AG04450 (cell line): ENCODE data around the gene ARMC7. TPM values are rescaled to one million over a fixed set of nuclear protein-coding genes. Genes with fewer than 3 reads are reported as not detected.

ENCODE experiments used
- CTCF ChIA-PET: fragments of 300-600, 350-600 bp; formaldehyde crosslinking; extraction: SDS; loops from one replicate; lab custom pipeline; 2022; ENCODE audit warnings: antibody characterized with exemption, inconsistent platforms; lab: Charles Lee
- POLR2A ChIA-PET: fragments of 350-600 bp; formaldehyde crosslinking; extraction: SDS; loops from one replicate; lab custom pipeline; 2021; ENCODE audit warnings: antibody characterized with exemption, inconsistent platforms; lab: Yijun Ruan, JAX
- DNase-seq: peaks from one replicate; pipeline ENCODE4 v3.0.0-alpha.2; 2011; ENCODE audit warnings: low read depth, low spot score
- H3K27ac ChIP-seq: one replicate; pipeline ENCODE4 v1.5.1; 2012; ENCODE audit warnings: low read depth, low read length, control low read depth
- H3K27me3 ChIP-seq: one replicate; pipeline ENCODE4 v1.6.0; 2012; ENCODE audit warnings: low read length; ENCODE audit not compliant: control insufficient read depth, insufficient read depth
- H3K4me3 ChIP-seq: 2 replicates; pipeline ENCODE4 v1.5.1; 2011; ENCODE audit warnings: mild to moderate bottlenecking, low read depth, low read length, control low read depth
- H3K9me3 ChIP-seq: 2 replicates; pipeline ENCODE4 v1.5.1; 2012; ENCODE audit warnings: low read length; ENCODE audit not compliant: control insufficient read depth, insufficient read depth
- polyA plus RNA-seq: library from polyadenylated mRNA; depleted of rRNA; stranded (reverse); fragments of >200 nt; gene quantifications from 2 replicates; pipeline ENCODE4 v1.2.3, GENCODE V29; 2011
- TF ChIP-seq, protein P1 (sequence below): IDR thresholded peaks from 2 replicates; pipeline ENCODE4 v1.5.1; 2011; ENCODE audit warnings: low read depth, low read length, control low read depth, inconsistent platforms

Gene ARMC7
- polyA plus RNA-seq, 1 experiment, result 5.6 TPM

DNA sequence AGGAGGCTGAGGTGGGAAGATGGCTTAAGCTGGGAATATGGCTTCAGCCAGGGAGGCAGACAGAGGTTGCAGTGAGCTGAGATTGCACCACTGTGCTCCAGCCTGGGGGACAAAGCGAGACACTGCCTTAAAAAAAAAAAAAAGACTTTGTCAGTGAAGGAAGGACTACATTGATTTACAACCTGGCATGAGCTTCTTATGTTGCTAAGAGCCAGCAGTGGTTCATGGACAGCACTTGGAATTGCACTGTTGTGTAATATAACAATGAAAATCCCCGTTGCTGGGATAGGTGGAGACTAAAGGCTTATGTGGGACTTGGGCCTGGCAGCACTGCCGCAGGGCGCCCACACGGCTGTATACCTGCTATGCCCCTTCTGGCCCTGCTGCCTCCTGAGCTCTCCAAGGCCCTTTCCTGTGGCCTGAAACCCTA lies 36.1 kb upstream of the ARMC7 start:
- Histone ChIP-seq H3K27me3 (no peaks in the 10 kb centered on the region), H3K4me3 (no peak overlapping the region), H3K27ac (no peak overlapping the region), H3K9me3 (no peaks in the 10 kb centered on the region; the same call in 1 of the 2 replicates)
- no peak for DNase-seq
- TF ChIP-seq, protein P1, sequence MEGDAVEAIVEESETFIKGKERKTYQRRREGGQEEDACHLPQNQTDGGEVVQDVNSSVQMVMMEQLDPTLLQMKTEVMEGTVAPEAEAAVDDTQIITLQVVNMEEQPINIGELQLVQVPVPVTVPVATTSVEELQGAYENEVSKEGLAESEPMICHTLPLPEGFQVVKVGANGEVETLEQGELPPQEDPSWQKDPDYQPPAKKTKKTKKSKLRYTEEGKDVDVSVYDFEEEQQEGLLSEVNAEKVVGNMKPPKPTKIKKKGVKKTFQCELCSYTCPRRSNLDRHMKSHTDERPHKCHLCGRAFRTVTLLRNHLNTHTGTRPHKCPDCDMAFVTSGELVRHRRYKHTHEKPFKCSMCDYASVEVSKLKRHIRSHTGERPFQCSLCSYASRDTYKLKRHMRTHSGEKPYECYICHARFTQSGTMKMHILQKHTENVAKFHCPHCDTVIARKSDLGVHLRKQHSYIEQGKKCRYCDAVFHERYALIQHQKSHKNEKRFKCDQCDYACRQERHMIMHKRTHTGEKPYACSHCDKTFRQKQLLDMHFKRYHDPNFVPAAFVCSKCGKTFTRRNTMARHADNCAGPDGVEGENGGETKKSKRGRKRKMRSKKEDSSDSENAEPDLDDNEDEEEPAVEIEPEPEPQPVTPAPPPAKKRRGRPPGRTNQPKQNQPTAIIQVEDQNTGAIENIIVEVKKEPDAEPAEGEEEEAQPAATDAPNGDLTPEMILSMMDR, result no peak
- ChIA-PET CTCF (interaction anchor here (0.7 to 2.7 kb wide), 5 partner anchors 14 to 128 kb away, joined by 3 to 10 read pairs (median 6); no protein-coding TSS in a partner anchor), POLR2A (interaction anchor here (0.6 to 1.1 kb wide), 2 partner anchors 16 to 25 kb away, joined by 3 to 5 read pairs; no protein-coding TSS in a partner anchor)

DNA sequence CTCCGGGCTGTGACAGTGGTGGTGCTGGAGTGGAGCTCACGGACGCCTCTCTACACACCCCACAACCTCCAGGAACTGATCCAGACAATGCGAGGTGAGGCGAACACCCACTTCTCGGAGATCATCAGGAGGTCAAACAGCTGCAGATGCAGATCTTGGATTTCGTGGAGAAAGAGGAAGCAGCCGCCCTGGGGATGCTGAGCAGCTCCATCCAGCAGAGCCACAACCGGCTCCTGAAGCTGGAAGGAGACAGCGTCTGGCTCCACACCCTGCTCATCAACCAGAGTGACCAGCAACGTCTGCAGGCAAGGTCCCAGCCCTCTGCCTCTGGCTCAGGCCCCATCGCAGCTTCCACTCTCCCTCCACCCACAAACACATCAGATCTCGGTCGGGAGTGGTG lies 35.2 kb upstream of the ARMC7 start:
- TF ChIP-seq, protein P1, result no peak
- Histone ChIP-seq H3K27me3 (no peaks in the 10 kb centered on the region), H3K9me3 (no peaks in the 10 kb centered on the region; the same call in 1 of the 2 replicates), H3K27ac (no peak overlapping the region), H3K4me3 (no peak overlapping the region)
- DNase-seq, result no peak
- ChIA-PET CTCF (interaction anchor here (1.5 to 2.0 kb wide), 2 partner anchors 14 to 40 kb away, joined by 6 to 10 read pairs; no protein-coding TSS in a partner anchor), POLR2A (interaction anchor here (1.1 kb wide), 1 partner anchor 15 kb away, joined by 5 read pairs; no protein-coding TSS in a partner anchor)

DNA sequence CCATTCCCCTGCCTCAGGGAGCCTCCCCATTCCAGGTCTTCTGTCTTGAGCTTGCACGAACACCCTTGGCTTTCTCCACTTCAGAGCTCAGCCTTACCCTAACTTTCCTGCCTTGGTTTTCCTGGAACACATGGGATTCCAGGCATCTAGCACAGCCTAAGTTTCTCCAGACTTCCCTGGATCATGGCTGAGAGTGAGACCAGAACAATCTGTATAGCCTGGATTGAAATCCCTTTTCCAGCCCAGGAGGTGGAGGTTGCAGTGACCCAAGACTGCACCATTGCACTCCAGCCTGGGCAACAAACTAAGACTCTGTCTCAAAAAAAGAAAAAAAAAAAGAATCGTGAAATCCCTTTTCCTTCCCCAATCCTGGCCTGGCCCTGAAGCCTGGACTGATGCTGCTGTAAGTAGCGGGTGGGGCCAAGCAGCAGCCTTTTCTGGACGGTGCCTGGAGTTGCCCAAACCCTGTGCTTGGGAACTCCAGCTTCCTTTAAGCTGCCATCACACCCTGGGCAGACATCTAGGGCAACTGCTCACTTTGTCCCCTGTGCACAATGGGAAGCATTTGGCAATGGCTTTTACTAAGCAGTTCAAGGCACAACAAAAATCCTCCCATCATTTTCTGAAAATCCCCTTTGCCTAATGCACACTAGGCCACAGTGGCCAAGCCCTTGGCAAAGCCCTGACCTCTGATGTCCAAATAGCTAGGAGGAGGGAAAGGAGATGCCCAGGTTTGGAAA lies 34.0 kb upstream of the ARMC7 start:
- TF ChIP-seq, protein P1, result no peak
- DNase-seq, result no peak
- no peak overlapping the region for H3K27ac ChIP-seq
- H3K9me3 ChIP-seq, result no peaks in the 10 kb centered on the region; the same call in 1 of the 2 replicates
- ChIA-PET POLR2A (interaction anchor here (0.7 kb wide), 3 partner anchors 28 to 53 kb away, joined by 4 to 10 read pairs (median 7); partner anchors contain the start of gene ATP5PD), CTCF (interaction anchor here (0.7 to 1.2 kb wide), 2 partner anchors 45 to 126 kb away, joined by 3 to 5 read pairs; no protein-coding TSS in a partner anchor)
- no peaks in the 10 kb centered on the region for H3K27me3 ChIP-seq
- no peak overlapping the region for H3K4me3 ChIP-seq

DNA sequence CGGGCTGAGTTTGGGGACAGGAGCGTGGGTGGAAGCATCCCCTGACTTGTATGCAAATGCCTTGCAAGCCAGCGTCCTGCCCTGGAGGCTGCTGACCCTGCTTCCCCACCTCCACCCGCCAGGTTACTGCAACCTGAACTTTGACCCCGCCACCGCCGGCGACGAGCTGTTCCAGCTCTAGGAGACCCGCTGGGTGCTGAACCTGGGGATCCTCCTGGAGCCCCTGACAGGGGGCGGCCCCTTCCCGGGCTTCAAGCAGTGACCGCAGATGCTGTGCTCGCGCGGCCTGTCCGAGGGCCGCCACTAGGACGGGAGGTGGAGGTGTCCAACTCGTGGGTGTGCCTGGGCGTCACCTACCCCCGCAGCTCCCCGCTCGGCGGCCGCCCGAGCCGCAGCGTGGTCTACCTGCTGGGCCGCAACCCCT lies 32.7 kb upstream of the ARMC7 start:
- TF ChIP-seq, protein P1, result no peak
- ChIA-PET CTCF (no interaction called here), POLR2A (interaction anchor here (0.6 kb wide), 1 partner anchor 54 kb away, joined by 3 read pairs; the partner anchor contains the start of gene NT5C)

More for the DNA sequence above, 32.7 kb upstream of the ARMC7 start:
- H3K27me3 ChIP-seq, result no peaks in the 10 kb centered on the region
- DNase-seq, result no peak
- no peaks in the 10 kb centered on the region; the same call in 1 of the 2 replicates for H3K9me3 ChIP-seq
- no peak overlapping the region for H3K27ac ChIP-seq
- H3K4me3 ChIP-seq, result no peak overlapping the region
